ENCODE results near the gene GAB4.
"Not testable (repeated sequence)": the region's sequence is repeated elsewhere in the genome, so short reads cannot be mapped to it uniquely, and the experiment has no call there.

GAB4 gene

DNA sequence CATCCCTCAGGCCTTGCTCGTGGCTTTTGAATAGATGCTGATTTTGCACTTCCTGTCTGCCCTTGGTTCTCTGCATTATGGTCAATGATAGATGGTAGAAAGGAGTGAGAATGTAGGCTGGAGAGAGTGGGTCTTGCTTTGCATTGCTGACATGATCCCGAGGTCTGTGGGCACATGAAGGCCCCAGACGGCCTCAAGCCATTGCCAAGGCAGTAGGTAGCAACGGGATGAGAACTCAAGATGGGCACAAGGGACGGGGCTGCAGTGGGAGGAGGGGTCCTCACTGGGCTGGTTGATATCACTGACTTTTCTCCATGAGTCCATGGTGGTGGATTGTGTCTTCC, 54.0 kb downstream of the GAB4 start:
- Histone ChIP-seq H3K27ac (no peak overlapping the region), H3K4me3 (no peak overlapping the region)
- TF ChIP-seq, protein P1, sequence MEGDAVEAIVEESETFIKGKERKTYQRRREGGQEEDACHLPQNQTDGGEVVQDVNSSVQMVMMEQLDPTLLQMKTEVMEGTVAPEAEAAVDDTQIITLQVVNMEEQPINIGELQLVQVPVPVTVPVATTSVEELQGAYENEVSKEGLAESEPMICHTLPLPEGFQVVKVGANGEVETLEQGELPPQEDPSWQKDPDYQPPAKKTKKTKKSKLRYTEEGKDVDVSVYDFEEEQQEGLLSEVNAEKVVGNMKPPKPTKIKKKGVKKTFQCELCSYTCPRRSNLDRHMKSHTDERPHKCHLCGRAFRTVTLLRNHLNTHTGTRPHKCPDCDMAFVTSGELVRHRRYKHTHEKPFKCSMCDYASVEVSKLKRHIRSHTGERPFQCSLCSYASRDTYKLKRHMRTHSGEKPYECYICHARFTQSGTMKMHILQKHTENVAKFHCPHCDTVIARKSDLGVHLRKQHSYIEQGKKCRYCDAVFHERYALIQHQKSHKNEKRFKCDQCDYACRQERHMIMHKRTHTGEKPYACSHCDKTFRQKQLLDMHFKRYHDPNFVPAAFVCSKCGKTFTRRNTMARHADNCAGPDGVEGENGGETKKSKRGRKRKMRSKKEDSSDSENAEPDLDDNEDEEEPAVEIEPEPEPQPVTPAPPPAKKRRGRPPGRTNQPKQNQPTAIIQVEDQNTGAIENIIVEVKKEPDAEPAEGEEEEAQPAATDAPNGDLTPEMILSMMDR (IDR thresholded peaks at IDR 0.05): no peak
- DNase-seq (ENCODE audit: low spot score): no peak

DNA sequence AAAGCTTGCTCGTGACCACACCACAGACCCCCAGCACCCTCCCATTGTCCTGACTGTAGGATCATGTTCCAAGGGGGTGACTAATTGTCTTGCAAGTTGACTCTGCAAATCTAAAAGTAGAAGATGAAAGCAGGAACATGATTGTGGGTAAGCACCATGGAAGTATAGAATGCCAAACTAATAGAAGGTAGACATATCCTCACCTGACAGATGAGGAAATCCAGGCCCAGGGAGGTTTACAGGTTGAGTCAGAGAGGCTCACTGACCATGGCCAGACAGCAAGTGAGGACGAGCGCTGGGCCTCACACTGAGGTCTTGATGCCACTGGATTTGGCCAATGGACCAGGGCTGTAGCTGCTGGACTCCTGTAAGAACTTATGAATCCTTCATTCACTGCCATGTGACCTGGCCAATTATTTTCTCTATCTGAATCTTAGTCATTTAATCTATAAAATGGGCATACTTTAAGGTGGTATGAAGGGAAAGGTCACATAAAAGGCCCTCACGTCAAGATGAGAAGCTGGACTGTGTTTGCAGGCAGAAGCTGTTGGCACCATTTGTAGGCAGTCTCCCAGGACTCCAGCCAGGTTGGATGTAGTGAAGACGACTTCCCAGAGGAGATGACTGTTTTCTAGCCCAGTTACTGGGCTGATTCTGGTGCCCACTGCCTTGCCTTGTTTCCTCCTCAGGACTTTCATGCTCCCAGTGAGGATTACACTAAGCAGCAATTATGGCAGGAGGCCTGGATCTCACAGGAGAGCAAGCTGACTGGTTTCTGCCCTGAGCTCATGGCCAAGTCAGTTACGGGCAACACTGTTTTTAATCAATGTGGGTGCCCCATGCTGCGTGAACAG, 54.6 kb downstream of the GAB4 start:
- H3K4me3 ChIP-seq: no peak overlapping the region
- no peak overlapping the region for H3K27ac ChIP-seq
- DNase-seq (ENCODE audit: low spot score): no peak
- TF ChIP-seq, protein P1 (IDR thresholded peaks at IDR 0.05): no peak

DNA sequence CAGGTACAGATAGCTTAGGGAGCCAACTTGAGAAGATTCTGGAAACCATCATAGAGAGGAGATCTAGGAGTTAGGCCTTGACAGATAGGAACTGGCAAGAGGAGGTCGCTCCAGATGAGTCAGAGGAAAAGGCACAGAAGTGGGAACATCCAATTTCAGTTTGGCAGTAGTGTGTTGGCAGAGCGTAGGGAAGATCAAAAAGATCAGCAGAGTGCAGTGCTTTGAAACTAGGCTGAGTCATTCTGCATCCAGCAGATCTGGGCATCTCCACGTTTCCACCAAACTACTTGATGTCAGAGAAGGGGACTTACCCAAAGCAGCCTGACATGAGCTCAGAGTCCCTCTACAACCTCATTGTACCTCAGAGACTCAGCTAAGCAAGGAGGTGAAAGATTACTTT, 58.5 kb downstream of the GAB4 start:
- TF ChIP-seq, protein P1 (IDR thresholded peaks at IDR 0.05): no peak
- H3K4me3 ChIP-seq: no peak overlapping the region
- no peak overlapping the region for H3K27ac ChIP-seq
- DNase-seq (ENCODE audit: low spot score): no peak

DNA sequence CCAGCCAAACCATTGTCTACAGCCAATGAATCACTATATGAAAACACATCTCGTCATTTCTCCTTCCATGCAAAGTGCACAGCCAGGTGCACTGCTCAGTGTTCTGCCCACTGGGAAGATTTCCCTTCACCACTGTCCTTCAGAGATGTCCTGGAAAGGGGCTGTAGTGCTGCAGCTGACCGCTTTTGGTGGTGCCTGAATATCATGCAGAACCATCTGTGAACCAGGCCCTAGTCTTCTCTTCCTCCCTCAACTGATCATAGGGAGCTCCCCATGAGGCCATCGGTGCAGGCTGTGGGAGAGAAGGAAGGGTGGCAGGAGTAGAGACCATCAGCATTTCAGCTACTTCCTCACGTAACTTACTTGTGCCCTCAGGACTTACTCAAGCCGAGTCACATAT, 70.2 kb downstream of the GAB4 start:
- TF ChIP-seq, protein P1 (IDR thresholded peaks at IDR 0.05): no peak
- Histone ChIP-seq H3K27ac (no peak overlapping the region), H3K4me3 (no peak overlapping the region)
- no peak for DNase-seq (ENCODE audit: low spot score)

DNA sequence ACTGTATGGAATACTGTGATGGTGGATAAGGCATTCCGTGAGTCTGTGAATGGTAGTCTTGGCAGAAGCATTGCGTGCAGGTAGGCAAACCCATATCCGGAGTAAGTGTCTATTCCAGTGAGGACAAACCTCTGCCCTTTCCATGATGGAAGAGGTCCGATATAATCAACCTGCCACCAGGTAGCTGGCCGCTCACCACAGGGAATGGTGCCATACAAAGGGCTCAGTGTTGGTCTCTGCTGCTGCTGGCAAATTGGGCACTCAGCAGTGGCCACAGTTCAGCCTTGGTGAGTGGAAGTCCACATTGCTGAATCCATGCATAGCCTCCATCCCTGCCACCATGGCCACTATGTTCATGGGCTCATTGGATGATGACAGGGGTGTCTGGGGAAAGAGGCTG, 70.8 kb downstream of the GAB4 start:
- DNase-seq (ENCODE audit: low spot score); H3K27ac ChIP-seq; H3K4me3 ChIP-seq: not testable (repeated sequence)

DNA sequence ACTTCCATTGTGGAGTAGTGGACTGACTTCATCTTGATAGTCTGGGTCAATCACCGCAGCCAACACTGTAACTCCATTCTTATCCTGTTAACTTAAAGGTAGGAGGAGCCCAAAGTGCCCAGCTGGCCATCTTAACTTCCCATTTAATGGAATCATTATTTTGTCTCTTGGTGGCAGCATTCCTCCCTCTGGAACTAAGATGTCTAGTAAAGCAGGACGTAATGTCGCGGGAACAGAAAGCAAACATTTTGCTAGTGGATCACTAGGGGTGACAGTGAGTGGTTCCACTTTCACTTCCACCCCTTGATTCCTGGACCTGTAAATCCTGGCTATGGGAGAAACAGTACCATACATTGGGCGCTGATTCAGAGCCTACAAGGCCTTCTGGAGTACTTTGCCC, 71.4 kb downstream of the GAB4 start:
- H3K27ac ChIP-seq: no peak overlapping the region
- no peak for DNase-seq (ENCODE audit: low spot score)
- TF ChIP-seq, protein P1 (IDR thresholded peaks at IDR 0.05): no peak
- H3K4me3 ChIP-seq: no peak overlapping the region

DNA sequence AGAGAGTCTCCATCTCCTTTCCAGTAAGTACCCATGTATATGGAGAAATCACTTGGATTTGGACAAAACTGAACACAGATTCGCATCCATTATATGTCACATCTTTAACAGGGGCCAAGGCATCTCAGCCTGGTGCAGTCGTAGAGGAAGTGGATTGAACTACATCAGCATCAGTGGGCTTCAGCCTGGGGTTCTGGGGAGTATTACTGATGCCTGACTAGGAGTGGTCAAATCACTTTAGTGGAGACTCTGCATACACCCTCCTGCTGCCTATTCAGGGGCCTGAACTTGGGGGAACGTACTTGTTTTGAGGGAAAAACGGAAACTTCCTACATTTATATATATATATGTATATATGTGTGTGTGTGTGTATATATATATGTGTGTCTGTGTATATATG, 72.8 kb downstream of the GAB4 start:
- H3K27ac ChIP-seq: no peak overlapping the region
- TF ChIP-seq, protein P1 (IDR thresholded peaks at IDR 0.05): no peak
- DNase-seq (ENCODE audit: low spot score): no peak
- H3K4me3 ChIP-seq: no peak overlapping the region
